SK-N-SH (cell line): ENCODE measurements around the gene DCDC2B. TPM values are rescaled to one million over a fixed set of nuclear protein-coding genes. Genes with fewer than 3 reads are reported as not detected.

Experiments used
- CTCF ChIA-PET: fragments of 300-600, 350-600 bp; formaldehyde crosslinking; extraction: SDS; loops from one replicate; lab custom pipeline; 2021; lab: Yijun Ruan, JAX
- POLR2A ChIA-PET: fragments of 350-600 bp; sonication (Branson Sonifier 250); formaldehyde crosslinking; extraction: SDS; loops from one replicate; lab custom pipeline; 2020; ENCODE audit warnings: antibody characterized with exemption, inconsistent platforms; lab: Yijun Ruan, JAX
- DNase-seq: peaks from one replicate; pipeline ENCODE4 v3.0.0; 2012
- H2AFZ ChIP-seq: fragments of 200-600 bp; sonication (generic); 2 replicates; pipeline ENCODE4 v1.8.1; 2016; ENCODE audit warnings: antibody characterized with exemption, mild to moderate bottlenecking, low read depth
- H3F3A ChIP-seq: fragments of 200-600 bp; sonication (generic); replicated peaks from 2 replicates; pipeline ENCODE3; 2016; ENCODE audit warnings: antibody characterized with exemption, mild to moderate bottlenecking; ENCODE audit not compliant: insufficient read depth
- H3K27ac ChIP-seq, 2 experiments: fragments of 200-500 bp in 1 of 2; fragments of 200-600 bp in 1 of 2; sonication (Bioruptor generic) in 1 of 2; sonication (generic), shearing (Covaris generic) in 1 of 2; 2 replicates each; pipeline versions ENCODE4 v1.5.1 to v1.6.1; 2014 to 2016; ENCODE audit warnings: low read depth in 2 of 2, inconsistent platforms in 1 of 2, low read length in 1 of 2, mild to moderate bottlenecking in 1 of 2, mixed read lengths in 1 of 2
- H3K27me3 ChIP-seq: fragments of 200-600 bp; sonication (generic), shearing (Covaris generic); 2 replicates; pipeline ENCODE4 v1.6.1; 2016; ENCODE audit warnings: mixed run types; ENCODE audit not compliant: insufficient read depth
- H3K36me3 ChIP-seq, 2 experiments: fragments of 200-500 bp in 1 of 2; fragments of 200-600 bp in 1 of 2; sonication (Bioruptor generic) in 1 of 2; sonication (generic) in 1 of 2; replicated peaks in 1 of 2; 2 replicates each; pipeline versions ENCODE3 to v1.5.1; 2014 to 2016; ENCODE audit warnings: low read length in 1 of 2, mild to moderate bottlenecking in 1 of 2; ENCODE audit not compliant: insufficient read depth in 2 of 2, control insufficient read depth in 1 of 2
- H3K4me1 ChIP-seq, 2 experiments: fragments of 200-500 bp in 1 of 2; fragments of 200-600 bp in 1 of 2; sonication (Bioruptor generic) in 1 of 2; sonication (generic), shearing (Covaris generic) in 1 of 2; 2 replicates each; pipeline versions ENCODE4 v1.5.1 to v1.6.1; 2014 to 2016; ENCODE audit warnings: low read depth in 1 of 2, low read length in 1 of 2, mixed run types in 1 of 2; ENCODE audit not compliant: insufficient read depth in 2 of 2, control insufficient read depth in 1 of 2
- H3K4me2 ChIP-seq: fragments of 200-600 bp; sonication (generic), shearing (Covaris generic); 2 replicates; pipeline ENCODE4 v1.6.1; 2017; ENCODE audit warnings: mixed run types
- H3K4me3 ChIP-seq, 2 experiments: fragments of 200-500 bp in 1 of 2; fragments of 200-600 bp in 1 of 2; sonication (Bioruptor generic) in 1 of 2; sonication (generic), shearing (Covaris generic) in 1 of 2; 2 replicates each; pipeline versions ENCODE4 v1.5.1 to v1.8.1; 2014 to 2016; ENCODE audit warnings: low read depth in 2 of 2, inconsistent platforms in 1 of 2, low read length in 1 of 2, mild to moderate bottlenecking in 1 of 2, mixed read lengths in 1 of 2, moderate library complexity in 1 of 2
- H3K79me2 ChIP-seq: fragments of 200-600 bp; sonication (generic); 2 replicates; pipeline ENCODE4 v1.8.1; 2017; ENCODE audit warnings: mild to moderate bottlenecking; ENCODE audit not compliant: insufficient read depth
- H3K9ac ChIP-seq: fragments of 200-600 bp; sonication (generic); 2 replicates; pipeline ENCODE4 v1.6.1; 2017; ENCODE audit warnings: mixed run types
- H3K9me2 ChIP-seq: fragments of 200-600 bp; sonication (generic); 2 replicates; pipeline ENCODE4 v1.6.1; 2017; ENCODE audit warnings: mixed run types
- H3K9me3 ChIP-seq: fragments of 200-600 bp; sonication (generic); 2 replicates; pipeline ENCODE4 v1.6.1; 2017; ENCODE audit warnings: mixed run types, mild to moderate bottlenecking, moderate library complexity
- H4K20me1 ChIP-seq: fragments of 200-600 bp; sonication (generic); 2 replicates; pipeline ENCODE4 v1.6.1; 2017; ENCODE audit warnings: mild to moderate bottlenecking, mixed run types; ENCODE audit not compliant: insufficient read depth
- CTCF ChIP-seq: fragments of 200-600 bp; sonication (generic); IDR thresholded peaks from 2 replicates; pipeline ENCODE4 v1.6.1; 2017; ENCODE audit warnings: antibody characterized with exemption, mild to moderate bottlenecking, moderate library complexity
- EP300 ChIP-seq, 2 experiments: IDR thresholded peaks; 2 replicates each; pipeline versions ENCODE4 v1.4.0 to v1.6.1; 2012; ENCODE audit warnings: borderline replicate concordance in 1 of 2, low read depth in 1 of 2, low read length in 1 of 2
- FOXJ3 ChIP-seq: sonication (generic); formaldehyde crosslinking; IDR thresholded peaks from 2 replicates; pipeline ENCODE4 v1.5.1; 2020; ENCODE audit warnings: mild to moderate bottlenecking, missing genetic modification reagents
- FOXM1 ChIP-seq: IDR thresholded peaks from 2 replicates; pipeline ENCODE4 v1.4.0; 2012; ENCODE audit warnings: low read depth, mild to moderate bottlenecking
- GABPA ChIP-seq: IDR thresholded peaks from 2 replicates; pipeline ENCODE4 v1.4.0; 2012; ENCODE audit warnings: low read depth, mild to moderate bottlenecking
- JUND ChIP-seq: IDR thresholded peaks from 2 replicates; pipeline ENCODE4 v1.4.0; 2012
- MEF2A ChIP-seq: IDR thresholded peaks from 2 replicates; pipeline ENCODE4 v1.4.0; 2012; ENCODE audit warnings: low read depth, borderline replicate concordance
- MXI1 ChIP-seq: IDR thresholded peaks from 2 replicates; pipeline ENCODE4 v1.6.1; 2012; ENCODE audit warnings: mild to moderate bottlenecking, low read depth, low read length, improper control_type of control experiment
- REST ChIP-seq: IDR thresholded peaks from 2 replicates; pipeline ENCODE4 v1.6.1; 2012; ENCODE audit warnings: mild to moderate bottlenecking, low read depth, low read length, moderate library complexity
- TEAD4 ChIP-seq: IDR thresholded peaks from 2 replicates; pipeline ENCODE4 v1.4.0; 2012; ENCODE audit warnings: mild to moderate bottlenecking, borderline replicate concordance; ENCODE audit not compliant: insufficient read depth
- YY1 ChIP-seq: IDR thresholded peaks from 2 replicates; pipeline ENCODE4 v1.4.0; 2012; ENCODE audit warnings: low read depth, mild to moderate bottlenecking
- ZBTB33 ChIP-seq: IDR thresholded peaks from 2 replicates; pipeline ENCODE4 v1.4.0; 2012; ENCODE audit warnings: low read depth, borderline replicate concordance
- WGBS: methylation state at CpG from one replicate; pipeline ENCODE4 v1.1.6; 2017; ENCODE audit warnings: low lambda C conversion rate; 5-methylcytosine and 5-hydroxymethylcytosine counted together
- polyA plus RNA-seq, 3 experiments: library from polyadenylated mRNA; depleted of rRNA; stranded (reverse); fragments of >200 nt; gene quantifications; 2 replicates each; pipeline ENCODE4 v1.2.3, GENCODE V29; 2012
- TF ChIP-seq, protein P1 (sequence below): IDR thresholded peaks from 2 replicates; pipeline ENCODE4 v1.4.0; 2012; ENCODE audit warnings: low read depth, borderline replicate concordance

DCDC2B gene
- polyA plus RNA-seq, 1 of the 3 experiments (the other 2 are of a cell fraction), result not detected

- Histone ChIP-seq H3K79me2 (peaks cover 4% of the 10 kb centered on the region; the same call in 1 of the 2 replicates), H4K20me1 (no peaks in the 10 kb centered on the region), H3K27me3 (no peaks in the 10 kb centered on the region), H3K27ac (peak overlapping the region; percentile 77 to 91; a peak in 3 of 4 replicates), H3K9me3 (no peaks in the 10 kb centered on the region), H3K9me2 (no peaks in the 10 kb centered on the region), H3K4me1 (peaks cover 18 to 42% of the 10 kb centered on the region in 2 experiments; a peak in 3 of 4 replicates), H3K36me3 (peaks cover 11 to 24% of the 10 kb centered on the region in 2 experiments), H3K4me3 (peak overlapping the region; percentile 69 to 75), H2AFZ (peak overlapping the region; percentile 63; the same call in 1 of the 2 replicates), H3K9ac (peak overlapping the region; percentile 70), H3K4me2 (peak overlapping the region; percentile 75), H3F3A (peaks cover 15% of the 10 kb centered on the region)
- DNase-seq, result peak; percentile 65
- ChIA-PET CTCF (interaction anchor here (1.3 to 2.1 kb wide), 4 partner anchors 15 to 199 kb away, joined by 3 to 13 read pairs (median 5); partner anchors contain the start of gene FAM167B), POLR2A (interaction anchor here (0.8 to 2.2 kb wide), 7 partner anchors 9 to 193 kb away, joined by 3 to 15 read pairs (median 4); partner anchors contain the start of genes BSDC1, DCDC2B, MARCKSL1 and TXLNA)
- TF ChIP-seq YY1, result no peak
- peak; percentile 13; the same call in 1 of the 2 replicates for TF ChIP-seq CTCF
- TF ChIP-seq GABPA, result 0 out of 2 replicates have a peak, but pooled peaks have one; percentile 13
- TF ChIP-seq MXI1, result peak; percentile 36; the same call in 1 of the 2 replicates
- WGBS, result 15% methylated on average over 13 of the region's 26 CpGs
Measured at GRCh38 chr1:32201011-32201855, 7.7 kb upstream of the DCDC2B start.

GRCh38 chr1:32204943-32205361, 3.9 kb upstream of the DCDC2B start:
- peaks cover 4% of the 10 kb centered on the region; the same call in 1 of the 2 replicates for H3K79me2 ChIP-seq
- CTCF ChIA-PET, result interaction anchor here (0.6 to 5.5 kb wide), 4 partner anchors 11 to 180 kb away, joined by 3 to 39 read pairs (median 4); no protein-coding TSS in a partner anchor
- DNase-seq, result peak; percentile 39
- no peaks in the 10 kb centered on the region for H3K9me3 ChIP-seq
- peak overlapping the region; percentile 82 for H3K9ac ChIP-seq
- peaks cover 5% of the 10 kb centered on the region for H3F3A ChIP-seq
- H4K20me1 ChIP-seq, result no peaks in the 10 kb centered on the region
- peaks cover 2 to 39% of the 10 kb centered on the region in 2 experiments; a peak in 2 of 4 replicates for H3K4me1 ChIP-seq
- H3K9me2 ChIP-seq, result no peaks in the 10 kb centered on the region
- H3K27ac ChIP-seq, result peak overlapping the region in 1 of 2 experiments; percentile 6; a peak in 2 of 4 replicates
- 38% methylated on average over 20 of the region's 26 CpGs for WGBS
- H3K27me3 ChIP-seq, result no peaks in the 10 kb centered on the region
- peaks cover 0 to 5% of the 10 kb centered on the region in 2 experiments for H3K36me3 ChIP-seq
- no peak overlapping the region for H2AFZ ChIP-seq
- TF ChIP-seq ZBTB33 (no peak), FOXJ3 (CRISPR knock-in tag) (no peak), FOXM1 (no peak), YY1 (no peak), REST (no peak), MEF2A (no peak), EP300 (IDR thresholded peaks at IDR 0.05; ENCODE audit: borderline replicate concordance in 1 of 2, low read depth in 1 of 2, low read length in 1 of 2) (no peak), TEAD4 (no peak), JUND (no peak)
- TF ChIP-seq, protein P1, sequence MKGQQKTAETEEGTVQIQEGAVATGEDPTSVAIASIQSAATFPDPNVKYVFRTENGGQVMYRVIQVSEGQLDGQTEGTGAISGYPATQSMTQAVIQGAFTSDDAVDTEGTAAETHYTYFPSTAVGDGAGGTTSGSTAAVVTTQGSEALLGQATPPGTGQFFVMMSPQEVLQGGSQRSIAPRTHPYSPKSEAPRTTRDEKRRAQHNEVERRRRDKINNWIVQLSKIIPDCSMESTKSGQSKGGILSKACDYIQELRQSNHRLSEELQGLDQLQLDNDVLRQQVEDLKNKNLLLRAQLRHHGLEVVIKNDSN, result no peak
- H3K4me2 ChIP-seq, result peak overlapping the region; percentile 95
- H3K4me3 ChIP-seq, result peak overlapping the region; percentile 65 to 89
- POLR2A ChIA-PET, result interaction anchor here (0.6 to 2.4 kb wide), 2 partner anchors 11 to 18 kb away, joined by 3 to 10 read pairs; no protein-coding TSS in a partner anchor
